GM18519 (cell line): Measurements from ENCODE around the gene PYDC1.
"Not testable (repeated sequence)": the region's sequence is repeated elsewhere in the genome, so short reads cannot be mapped to it uniquely, and the experiment has no call there.

Source experiments
- ATAC-seq: cut with Tn5 transposase; IDR thresholded peaks from one replicate; pipeline ENCODE4 v1.9.1; 2021; ENCODE audit warnings: mild to moderate bottlenecking, moderate library complexity; ENCODE audit not compliant: unreplicated experiment, low FRiP score

The PYDC1 gene

DNA sequence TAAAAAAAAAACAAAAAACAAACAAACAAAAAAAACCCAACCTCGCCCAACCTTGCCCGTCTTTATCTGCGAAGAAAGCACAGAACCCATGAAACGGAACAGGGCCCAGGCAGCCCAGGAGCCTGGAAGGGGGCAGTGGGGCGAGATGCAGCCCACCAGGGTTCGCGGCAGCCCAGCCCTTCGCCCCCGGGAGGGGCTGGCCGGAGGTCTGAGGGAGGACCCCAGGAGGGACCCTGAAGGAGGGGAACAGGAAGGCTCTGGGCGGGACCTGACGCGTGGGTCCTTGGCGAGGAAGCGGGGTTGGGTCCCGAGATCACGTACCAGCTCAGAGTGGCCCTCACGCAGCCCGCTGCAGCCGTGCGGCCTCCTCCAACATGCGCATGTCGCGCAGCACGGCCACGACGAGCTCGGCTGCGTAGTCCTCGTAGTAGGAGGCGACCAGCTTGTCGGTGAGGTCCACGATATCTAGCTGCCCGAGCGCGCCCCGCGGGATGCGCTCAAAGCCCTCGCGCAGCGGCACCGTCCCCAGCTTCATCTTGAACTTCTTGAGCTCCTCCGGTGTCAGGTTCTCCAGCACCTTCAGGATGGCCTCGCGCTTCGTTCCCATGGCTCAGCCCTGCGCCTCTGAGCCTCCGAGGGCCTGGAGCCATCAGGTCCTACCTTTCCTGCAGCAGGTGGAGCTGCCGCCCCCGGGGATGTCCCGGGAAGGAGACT lies at the start of gene PYDC1:
PYDC1 (minus strand) TSS at position 714 of the 714 bp plus-strand sequence; CDS start at position 607, 107 bp downstream.
- no peak for ATAC-seq

DNA sequence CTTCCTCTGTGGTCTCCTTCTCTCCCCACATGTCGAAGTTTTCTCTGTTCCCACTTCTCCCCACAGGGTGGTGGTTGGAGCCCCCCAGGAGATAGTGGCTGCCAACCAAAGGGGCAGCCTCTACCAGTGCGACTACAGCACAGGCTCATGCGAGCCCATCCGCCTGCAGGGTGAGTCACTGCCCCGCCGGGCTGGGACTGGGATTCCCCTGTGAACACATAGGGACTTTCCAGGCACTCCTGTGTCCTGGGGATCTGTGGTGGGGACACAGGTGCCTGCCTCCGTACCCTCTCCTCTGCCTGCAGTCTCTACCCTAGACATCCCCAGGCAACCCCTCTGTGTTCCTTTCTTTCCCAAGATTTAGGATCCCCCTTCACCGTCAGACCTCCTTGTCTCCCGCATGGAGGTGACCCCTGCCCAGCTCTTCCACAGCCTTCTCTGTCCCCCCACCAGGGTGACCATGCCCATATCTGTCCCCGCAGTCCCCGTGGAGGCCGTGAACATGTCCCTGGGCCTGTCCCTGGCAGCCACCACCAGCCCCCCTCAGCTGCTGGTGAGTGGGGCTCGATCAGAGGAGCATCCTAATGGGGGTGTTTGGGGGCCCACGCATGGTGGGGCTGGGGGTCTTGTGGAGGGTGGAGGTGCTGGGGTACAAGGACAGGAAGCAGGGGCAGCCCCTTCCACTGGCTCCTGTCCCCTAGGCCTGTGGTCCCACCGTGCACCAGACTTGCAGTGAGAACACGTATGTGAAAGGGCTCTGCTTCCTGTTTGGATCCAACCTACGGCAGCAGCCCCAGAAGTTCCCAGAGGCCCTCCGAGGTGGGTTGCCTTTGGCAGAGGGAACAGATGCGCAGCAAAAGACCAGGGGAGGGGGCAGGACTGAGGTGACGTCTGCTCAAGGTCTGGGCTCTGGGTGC lies 48.7 kb upstream of the PYDC1 start:
- peak; percentile 77 for ATAC-seq

DNA sequence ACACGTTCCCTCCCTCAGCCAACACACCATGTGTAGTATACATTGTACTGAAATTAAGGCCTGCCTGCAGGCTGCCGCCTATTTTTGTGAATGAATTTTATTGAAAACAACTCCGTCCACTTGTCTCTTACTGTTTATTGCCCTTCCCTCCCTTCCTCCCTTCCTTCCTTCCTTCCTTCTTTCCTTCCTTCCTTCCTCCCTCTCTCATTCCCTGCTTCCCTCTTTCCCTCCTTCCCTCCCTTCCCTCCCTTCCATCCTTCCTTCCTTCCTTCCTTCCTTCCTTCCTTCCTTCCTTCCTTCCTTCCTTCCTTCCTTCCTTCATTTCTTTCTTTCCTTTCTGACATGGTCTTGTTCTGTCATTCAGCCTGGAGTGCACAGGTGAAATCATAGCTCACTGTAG lies 45.1 kb upstream of the PYDC1 start:
- ATAC-seq: no peak

DNA sequence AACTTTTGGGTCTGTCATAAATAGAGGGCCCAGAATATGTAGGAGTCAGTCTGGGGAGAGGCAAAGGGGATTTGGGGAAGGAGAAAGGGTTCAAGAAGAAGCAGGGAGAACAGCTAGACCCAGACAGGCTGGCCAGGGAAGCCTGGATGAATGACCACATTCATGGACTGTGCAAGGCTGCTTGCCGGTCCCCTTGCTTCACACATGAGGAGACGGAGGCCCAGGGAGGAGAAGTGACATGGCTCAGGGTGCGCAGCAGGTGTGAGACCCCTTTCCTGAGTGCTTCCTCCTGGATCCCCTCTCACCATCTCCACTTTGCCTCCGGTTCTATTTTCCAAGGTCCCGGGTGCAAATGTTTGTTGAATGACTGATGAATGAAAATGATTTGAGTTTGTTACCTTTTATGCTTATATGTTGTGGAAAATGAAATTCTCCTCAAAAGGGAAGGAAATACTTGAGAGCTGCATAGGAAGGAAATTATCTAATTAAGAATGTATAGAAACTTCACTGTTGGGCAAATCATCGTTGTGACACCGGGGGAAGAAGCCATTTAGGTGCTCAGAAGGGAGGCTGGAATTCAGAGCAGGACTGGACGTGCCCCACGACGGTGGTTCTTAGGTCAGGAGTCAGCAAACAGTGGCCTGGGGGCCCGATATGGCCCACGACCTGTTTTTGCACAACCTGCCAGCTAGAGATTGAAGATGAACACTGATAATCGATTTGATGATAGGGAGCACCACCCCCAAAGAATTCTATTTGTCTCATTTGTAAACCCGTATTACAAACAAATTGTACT lies 43.4 kb upstream of the PYDC1 start:
- no peak for ATAC-seq

DNA sequence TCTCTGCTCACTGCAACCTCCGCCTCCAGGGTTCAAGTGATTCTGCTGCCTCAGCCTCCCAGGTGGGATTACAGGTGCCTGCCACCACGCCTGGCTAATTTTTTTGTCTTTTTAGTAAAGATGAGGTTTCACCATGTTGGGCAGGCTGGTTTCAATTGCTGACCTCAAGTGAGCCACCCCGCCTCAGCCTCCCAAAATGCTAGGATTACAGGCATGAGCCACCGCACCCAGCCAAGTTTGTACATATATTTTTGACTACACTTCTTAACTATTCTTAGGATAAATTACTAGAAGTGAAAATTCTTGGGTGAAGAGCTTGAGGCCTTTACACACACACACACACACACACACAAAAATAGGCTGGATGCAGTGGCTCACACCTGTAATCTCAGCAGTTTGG lies 41.4 kb upstream of the PYDC1 start:
- ATAC-seq: no peak

DNA sequence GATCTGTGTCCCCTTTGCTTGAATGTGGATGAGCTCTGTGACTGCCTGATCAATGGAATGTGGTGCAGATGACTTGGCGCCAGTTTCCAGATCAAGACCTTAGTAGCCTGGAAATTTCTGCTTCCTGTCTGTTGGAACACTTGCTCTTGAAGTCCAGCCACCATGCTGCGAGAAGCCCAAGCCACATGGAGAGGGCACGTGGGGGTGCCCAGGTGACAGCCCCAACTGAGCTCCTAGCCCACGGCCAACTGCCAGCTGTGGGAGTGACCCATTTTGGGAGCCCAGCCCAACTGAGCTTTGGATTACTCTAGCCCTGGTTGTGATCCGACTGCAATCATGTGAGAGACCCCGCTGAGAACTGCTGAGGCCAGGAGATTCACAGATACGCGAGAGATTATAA lies 39.5 kb upstream of the PYDC1 start:
- ATAC-seq: no peak

DNA sequence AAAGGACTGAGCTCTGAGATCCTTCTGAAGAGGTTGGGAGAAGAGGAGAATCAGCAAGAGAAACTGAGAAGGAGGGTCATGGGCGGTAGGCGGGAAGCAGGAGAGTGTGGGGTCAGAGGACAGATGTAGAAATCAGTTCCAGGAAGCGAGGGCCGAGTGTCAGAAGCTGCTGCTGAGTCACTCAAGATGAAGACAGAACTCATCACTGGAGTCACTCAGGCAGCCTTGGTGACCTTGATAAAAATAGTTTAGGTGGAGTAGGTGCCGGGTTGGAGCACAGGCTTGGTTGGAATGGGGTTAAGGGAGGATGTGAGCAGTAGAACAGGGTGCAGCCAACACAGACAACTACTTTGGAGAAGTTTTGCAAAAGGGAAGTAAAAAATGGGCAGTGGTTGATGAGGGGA lies 36.7 kb upstream of the PYDC1 start:
- no peak for ATAC-seq

DNA sequence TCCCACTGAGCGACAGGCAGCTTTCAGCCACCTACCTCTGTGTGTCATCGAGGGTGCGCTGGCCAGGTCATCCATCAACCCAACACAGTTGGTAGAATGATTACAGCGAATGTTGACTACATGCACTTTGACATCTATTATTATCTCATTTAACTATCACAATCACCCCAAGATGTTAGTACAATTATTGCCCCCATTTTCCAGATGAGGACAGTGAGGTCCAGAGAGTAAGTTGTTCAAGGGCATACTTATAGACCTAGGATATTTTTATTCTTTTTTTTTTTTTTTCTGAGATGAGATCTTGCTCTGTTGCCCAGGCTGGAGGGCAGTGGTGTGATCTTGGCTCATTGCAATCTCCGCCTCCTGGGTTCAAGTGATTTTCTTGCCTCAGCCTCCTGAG lies 34.5 kb upstream of the PYDC1 start:
- no peak for ATAC-seq

DNA sequence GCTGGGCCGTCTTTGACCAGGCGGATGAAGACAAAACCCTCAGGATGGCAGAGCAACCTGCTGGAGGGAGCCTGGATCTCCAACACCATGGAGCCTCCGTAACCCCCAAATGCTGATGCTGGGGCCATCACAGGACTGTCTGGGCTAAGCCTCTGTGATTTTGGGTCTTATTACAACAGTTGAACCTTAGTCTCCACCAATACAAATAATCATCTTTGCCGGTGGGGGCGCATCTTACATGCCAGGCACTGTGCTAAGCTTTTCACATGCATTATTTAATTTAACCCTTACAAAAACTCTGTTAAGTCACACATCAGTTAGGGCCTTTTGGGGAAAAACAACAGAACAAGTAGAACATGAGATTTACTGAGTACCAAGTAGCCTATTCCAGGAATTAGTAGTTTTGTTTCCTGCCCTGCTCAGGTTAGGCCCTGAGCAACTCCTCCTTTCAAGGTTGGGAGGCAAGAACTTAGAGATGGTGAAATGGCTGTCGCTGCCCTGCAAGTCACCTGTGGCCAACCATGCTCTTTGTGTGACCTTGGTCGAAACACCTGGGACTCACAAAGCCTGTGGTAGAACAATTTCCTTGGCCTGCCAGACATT lies 33.9 kb upstream of the PYDC1 start:
- no peak for ATAC-seq

DNA sequence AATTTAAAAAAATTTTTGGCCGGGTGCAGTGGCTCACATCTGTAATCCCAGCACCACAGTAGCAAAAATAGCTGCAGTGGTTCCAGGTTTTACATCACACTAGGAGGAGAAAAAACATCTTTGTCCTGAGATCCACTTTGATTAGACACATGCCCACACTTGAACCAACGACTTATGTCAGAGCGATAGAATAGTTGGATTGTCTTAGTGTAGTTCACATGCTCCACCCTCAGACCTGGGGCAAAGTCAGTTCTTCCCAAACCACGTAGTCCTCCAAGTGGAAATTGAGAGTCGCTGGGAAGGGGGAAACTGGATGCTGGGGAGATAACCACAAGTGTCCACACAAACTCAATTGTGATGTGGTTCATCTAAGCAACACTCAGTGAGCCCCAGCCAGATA lies 31.4 kb upstream of the PYDC1 start:
- ATAC-seq: no peak

DNA sequence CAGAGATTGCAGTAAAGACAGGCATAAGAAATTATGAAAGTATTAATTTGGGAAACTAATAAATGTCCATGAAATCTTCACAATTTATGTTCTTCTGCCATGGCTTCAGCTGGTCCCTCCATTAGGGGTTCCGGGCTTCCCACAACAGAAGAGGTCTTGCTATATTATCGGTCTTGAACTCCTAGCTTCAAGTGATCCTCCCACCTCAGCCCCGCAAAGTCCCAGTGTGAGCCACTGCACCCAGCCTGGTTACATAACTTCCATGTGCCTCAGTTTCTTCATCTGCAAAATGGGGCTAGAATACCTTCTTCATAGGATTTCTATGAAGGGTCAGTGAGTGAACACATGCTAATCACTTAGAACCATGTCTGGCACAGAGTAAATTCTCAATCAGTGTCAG lies 29.4 kb upstream of the PYDC1 start:
- no peak for ATAC-seq

DNA sequence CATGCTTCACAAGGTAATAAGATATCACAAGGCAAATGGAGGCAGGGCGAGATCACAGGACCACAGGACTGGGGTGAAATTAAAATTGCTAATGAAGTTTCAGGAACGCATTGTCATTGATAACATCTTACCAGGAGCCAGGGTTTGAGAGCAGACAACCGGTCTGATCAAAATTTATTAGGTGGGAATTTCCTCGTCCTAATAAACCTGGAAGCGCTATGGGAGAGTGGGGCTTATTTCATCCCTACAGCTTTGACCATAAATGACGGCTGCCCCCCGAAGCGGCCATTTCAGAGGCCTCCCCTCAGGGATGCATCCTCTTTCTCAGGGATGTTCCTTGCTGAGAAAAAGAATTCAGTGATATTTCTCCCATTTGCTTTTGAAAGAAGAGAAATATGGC lies 28.7 kb upstream of the PYDC1 start:
- ATAC-seq: not testable (repeated sequence)

DNA sequence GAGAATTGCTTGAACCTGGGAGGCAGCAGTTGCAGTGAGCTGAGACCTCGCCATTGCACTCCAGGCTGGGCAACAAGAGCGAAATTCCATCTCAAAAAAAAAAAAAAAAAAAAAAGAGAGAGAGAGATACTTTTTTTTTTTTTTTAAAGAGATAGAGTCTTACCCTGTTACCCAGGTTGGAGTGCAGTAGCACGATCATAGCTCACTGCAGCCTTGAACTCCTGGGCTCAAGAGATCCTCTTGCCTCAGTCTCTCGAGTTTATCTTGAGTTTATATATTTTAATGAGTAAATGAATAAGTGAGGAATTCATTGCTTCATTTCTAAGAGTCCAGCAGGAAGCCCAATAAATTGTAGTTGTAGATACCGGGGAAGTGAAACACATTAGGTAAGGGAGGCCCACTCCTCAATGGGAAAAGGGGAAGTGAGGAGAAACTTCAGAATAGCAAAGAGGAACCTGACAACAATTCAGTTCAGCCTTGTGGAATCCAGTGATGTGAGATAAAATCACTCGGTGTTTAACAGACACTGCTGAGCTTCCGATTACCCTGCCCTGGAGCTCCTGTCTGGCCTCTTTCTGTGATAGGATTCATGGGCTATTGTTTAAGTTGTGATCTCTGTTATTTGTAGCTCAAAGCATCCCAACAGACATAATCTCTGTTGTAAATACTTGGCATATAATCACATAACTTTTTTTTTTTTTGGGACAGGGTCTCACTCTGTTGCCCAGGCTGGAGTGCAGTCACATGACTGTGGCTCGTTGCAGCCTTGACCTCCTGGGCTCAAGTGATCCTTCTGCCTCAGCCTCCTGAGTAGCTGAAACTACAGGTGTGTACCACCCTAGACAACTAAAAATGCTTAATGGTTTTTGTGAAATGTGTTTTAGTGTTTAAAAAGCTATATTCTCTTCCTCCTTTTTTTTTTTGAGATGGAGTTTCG lies 27.1 kb upstream of the PYDC1 start:
- no peak for ATAC-seq

DNA sequence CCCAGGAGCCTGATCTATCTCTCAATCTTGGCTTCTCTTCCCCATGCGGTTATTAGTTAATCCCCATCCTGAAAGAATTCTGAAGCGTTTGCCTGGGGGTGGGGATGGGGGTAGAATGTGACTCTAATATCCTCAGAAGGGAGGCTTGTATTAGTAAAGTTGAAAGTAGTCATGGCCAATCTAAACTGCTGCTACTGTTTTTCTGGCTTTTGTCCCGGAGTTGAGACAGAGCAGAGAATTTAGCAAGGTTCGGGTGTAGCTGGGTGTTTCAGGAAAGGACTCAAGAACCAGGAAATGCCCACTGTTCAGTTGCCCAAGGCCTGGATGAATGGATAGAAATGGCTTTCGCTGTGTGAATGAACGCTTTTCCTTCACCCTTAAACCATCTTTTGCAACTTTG lies 25.3 kb upstream of the PYDC1 start:
- no peak for ATAC-seq

DNA sequence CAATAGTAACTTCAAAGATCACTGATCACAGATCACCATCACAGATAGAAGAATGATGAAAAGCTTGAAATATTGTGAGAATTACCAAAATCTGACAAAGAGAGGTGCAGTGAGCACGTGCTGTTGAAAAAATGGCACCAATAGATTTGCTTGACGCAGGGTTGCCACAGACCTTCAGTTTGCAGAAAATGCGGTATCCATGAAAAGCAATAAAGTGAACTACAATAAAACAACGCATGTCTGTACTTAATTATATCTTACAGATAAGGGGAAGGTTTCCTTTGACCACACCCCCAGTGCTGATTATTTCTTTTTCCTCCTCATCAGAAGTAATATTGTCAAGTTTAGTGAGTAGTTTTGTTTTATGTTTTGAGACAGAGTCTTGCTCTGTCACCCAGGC lies 21.1 kb upstream of the PYDC1 start:
- no peak for ATAC-seq

DNA sequence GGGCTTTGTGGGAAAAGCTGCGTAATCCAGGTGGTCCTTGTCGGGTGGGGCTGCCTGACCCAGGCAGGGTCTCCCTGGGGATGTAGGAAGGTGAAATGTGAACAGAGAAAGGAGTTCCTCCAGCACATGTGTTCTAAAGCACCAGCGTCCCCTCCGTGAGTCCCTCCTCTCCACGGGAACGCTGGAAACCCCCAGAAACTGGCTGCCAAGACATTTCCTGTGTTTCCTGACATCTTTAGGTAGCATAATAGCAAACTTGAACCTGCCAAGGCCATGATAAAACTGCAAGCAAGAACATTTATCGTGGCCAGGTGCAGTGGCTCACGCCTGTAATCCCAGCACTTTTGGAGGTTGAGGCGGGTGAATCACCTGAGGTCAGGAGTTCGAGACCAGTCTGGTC lies 12.6 kb upstream of the PYDC1 start:
- no peak for ATAC-seq

DNA sequence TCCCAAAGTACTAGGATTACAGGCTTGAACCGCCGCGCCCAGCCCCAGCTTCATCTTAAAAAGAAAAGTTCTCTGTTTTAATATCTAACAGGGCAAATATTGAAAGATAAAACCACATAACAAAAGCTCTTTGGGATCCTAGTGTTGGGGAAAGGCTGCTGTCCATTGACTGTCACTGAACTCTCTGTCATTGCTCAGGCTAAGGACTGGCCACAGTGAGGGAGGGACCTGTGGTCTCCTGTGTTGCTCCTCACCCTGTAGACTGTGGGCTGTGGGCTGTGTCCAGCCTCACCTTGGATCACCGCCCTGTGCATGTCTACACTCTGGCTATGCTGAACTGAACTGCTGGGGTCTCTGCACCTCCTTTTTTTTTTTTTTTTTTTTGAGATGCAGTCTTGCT lies 11.3 kb upstream of the PYDC1 start:
- ATAC-seq: no peak

DNA sequence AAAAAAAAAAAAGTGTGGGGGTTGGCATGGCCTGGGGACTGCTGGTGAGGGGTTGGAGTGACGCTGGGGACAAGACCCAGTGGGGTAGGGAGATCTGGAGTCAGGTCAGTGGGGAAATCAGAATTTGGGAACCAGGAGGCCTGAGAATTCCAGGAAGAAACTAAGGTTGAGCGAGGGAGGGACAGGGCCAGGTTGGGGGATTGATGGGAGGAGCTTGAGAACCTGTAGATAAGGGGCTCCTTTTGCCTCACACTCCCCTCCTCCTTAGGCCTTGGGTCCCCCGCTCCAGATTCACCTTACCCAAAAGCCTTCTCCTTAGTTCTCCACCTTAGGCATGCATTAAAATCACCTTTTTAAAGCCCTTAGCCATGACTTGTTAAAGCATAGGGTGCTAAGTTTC lies 8.3 kb upstream of the PYDC1 start:
- no peak for ATAC-seq

DNA sequence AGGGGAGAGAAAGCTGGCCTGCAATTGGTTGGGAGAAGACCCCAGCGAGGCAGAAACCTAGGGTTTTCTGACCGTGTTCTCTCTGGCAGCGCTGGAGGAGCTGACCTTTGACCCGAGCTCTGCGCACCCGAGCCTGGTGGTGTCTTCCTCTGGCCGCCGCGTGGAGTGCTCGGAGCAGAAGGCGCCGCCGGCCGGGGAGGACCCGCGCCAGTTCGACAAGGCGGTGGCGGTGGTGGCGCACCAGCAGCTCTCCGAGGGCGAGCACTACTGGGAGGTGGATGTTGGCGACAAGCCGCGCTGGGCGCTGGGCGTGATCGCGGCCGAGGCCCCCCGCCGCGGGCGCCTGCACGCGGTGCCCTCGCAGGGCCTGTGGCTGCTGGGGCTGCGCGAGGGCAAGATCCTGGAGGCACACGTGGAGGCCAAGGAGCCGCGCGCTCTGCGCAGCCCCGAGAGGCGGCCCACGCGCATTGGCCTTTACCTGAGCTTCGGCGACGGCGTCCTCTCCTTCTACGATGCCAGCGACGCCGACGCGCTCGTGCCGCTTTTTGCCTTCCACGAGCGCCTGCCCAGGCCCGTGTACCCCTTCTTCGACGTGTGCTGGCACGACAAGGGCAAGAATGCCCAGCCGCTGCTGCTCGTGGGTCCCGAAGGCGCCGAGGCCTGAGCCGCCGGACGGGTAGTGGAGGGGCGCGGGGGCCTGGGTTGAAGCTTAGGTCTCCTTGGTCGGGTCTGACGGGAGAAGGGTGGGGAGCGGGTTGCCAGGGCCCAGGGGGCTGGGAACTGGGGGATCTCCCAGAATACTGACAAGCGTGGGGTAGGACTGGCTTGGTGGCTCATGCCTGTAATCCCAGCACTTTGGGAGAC lies 7.4 kb upstream of the PYDC1 start:
- ATAC-seq: no peak
